HG03575 (cell line): ENCODE results near the gene OAT.

Experiments
- ATAC-seq: cut with Tn5 transposase; IDR thresholded peaks from one replicate; pipeline ENCODE4 v1.9.1; 2021; ENCODE audit not compliant: unreplicated experiment, insufficient number of reproducible peaks, low FRiP score; ENCODE audit errors: extremely low read depth

The OAT gene

DNA sequence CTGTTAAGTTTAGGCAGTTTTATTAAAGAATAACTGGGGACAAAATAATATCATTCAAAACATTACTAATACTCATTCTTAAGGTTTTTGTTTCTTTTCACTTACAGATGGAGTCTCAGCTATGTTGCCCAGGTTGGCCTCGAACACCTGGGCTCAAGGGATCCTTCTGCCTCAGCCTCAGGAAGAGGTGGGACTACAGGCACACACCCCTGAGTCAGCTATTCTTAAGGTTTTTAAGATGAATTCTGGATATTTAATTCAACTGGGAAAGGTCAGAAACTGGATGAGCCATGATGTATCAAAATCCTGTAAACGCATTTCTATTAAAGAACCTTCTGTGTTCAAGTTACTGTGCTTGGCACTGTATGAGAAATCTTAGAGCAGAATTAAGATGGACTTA is 3.5 kb downstream of the OAT start:
- no peak for ATAC-seq

DNA sequence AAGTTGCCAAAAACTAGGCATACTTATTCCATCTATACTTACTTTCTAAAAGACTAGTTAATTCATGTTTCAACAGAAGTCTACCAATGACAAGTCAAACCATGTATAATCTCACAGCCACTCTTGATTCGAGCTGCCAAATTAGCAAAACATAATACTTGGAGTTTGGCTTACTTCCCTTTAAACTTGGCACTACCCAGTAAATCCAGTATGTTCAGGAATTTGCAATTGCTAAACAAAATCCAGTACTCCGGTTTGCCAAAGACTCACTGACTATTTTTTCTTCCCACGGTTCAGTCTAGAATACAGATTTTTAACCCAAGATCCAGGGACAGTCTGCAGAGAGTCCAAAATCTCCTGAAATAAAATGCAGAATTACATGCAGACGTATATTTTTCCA is 4.6 kb downstream of the OAT start:
- ATAC-seq: no peak

DNA sequence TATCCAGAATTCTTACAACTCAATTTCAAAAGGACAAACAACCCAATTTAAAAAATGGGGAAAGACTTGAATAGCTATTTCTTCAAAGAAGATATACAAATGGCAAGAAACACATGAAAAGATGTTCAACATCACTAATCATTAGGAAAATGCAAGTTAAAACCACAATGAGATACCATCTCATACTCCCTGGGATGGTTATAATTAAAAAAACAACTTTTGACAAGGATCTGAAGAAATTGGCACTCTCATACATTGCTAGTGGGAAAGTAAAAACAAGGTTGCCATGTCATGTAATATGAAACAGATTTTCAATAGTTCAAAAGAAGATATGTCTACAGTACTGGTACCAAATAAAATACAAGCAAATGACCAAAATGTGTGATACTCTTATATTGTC is 9.0 kb downstream of the OAT start:
- no peak for ATAC-seq

DNA sequence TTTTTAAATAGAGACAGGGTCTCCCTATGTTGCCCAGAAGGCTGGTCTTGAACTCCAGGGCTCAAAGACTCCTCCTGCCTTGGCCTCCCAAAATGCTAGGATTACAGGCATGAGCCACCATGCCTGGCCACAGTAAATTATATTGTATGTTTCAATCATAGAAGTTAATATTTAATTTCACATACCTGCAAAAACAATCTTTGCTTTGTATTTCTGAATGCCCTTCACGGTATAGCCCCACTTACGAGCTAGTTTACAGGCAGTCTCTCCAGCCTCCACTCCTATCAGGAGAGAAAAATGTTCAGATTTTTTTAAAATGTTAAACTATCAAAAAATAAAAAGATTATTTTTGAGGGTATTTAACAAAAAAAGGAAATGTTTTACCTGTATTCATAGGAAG is 10.4 kb downstream of the OAT start:
- no peak for ATAC-seq

DNA sequence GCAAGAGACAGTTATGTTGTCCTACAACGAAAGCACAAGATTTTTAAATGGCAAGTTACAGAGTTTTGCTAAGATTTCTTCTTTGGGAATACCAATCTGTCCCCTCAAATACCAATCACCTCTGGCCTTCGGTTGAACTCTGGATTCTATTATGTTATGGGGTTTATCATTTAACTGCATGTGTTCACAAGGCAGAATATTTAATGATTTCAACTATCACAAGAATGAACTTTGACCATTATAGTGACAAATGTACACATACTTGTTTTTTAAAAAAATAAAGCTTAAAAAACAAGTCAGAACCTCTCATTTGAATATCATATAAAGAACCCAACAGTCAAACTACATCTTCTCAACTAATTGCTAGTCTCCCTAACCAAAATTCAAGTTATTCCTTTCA is 11.3 kb downstream of the OAT start:
- ATAC-seq: no peak

DNA sequence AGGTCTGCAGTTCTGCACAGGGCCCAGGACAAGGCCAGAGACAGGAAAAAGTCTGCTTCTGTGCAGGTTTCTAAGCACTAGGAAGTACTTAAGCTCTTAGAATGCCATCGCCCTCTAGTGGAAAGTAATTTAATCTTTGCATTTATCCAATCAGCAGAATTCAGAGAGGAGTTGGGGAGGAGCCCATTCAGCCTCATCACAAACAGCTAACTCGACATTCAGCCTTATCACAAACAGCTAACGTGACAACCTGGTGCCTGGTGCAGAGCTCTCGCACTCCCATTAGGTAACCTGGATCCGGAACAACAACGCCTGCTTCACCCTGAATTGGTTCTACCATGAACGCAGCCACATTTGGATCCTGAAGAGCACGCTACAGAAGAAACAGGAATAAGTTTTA is 15.2 kb downstream of the OAT start:
- ATAC-seq: no peak

DNA sequence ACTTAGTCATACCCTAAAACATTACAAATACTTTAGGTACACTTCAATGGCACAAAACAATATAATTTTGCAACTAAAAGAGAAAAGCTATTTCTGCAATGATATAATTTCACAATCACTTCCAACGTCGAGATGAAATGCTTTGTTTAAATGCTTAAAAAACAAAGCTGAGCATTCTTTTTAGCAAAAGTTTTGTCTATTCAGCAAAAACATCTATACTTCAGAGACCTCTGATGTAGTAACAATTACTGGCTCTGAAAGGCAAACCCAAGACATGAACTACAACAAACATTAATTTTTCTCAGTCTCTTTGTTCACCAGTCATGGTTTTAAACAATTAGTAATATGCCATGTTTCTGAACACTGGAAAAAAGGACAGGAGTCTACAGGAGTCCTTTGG is 16.4 kb downstream of the OAT start:
- no peak for ATAC-seq

DNA sequence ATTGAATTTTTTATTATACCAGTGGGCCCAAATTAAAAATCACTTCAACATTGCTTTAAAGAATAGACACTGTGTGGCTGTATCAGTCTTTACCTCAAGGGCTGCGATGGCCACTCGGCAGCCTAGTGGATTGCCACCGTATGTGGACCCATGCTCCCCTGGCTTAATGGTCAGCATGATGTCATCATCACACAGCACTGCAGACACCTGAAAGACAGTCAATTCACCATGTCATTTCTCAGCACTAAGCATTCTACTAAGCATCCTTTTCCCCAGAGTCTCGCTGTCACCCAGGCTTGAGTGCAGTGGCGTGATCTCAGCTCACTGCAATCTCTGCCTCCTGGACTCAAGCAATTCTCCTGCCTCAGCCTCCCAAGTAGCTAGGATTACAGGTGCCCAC is 17.1 kb downstream of the OAT start:
- ATAC-seq: no peak

DNA sequence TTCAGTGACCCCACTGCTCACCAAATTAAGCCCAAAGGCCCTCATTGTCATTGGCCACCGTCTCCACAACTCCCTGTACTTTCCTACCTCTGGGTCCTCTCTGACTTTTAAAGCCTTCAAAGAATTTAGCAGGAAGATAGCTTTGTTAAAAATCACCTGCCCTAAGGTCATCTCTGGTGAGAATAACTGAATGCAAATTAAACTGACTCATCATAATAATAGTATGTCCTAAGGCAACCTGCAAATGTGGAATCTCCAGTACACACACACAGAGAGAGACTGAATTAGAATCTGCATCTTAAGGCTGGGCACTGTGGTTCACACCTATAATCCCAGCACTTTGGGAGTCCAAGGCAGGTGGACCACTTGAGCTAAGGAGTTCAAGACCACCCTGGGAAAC is 24.1 kb downstream of the OAT start:
- no peak for ATAC-seq

DNA sequence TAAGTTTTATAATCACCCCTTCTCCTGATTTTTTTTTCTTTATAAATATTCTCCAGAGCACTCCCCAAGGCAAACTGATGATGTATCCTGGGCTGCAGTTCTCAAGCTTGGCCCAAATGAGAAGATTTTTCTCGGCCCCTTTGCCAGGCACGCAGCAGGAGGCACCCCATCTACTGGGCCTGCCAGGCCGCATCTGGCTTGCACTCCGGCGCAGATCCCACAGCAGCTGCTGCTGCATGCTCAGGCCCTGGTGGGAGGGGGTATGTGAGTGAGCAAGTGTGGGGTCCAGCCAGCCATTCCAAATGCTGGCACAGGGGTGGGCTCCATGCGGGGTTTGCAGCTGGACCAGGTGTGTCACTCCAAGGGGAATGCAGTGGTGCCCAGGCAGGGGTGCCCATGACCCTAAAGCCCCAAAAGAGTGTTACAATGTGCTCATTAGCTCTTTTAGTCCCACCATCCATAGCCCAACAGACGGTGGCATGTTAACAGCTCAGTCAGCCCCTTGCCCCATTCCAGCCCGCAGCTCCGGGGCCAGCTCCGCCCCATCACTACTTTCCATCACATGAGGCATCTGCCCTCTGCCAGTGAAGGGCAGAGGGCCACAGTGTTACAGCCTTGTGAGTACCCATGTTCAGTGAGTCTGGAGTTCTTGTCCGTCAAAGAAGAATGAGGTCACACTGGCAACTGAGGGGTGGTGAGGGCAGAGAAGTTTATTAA is 25.9 kb downstream of the OAT start:
- no peak for ATAC-seq

DNA sequence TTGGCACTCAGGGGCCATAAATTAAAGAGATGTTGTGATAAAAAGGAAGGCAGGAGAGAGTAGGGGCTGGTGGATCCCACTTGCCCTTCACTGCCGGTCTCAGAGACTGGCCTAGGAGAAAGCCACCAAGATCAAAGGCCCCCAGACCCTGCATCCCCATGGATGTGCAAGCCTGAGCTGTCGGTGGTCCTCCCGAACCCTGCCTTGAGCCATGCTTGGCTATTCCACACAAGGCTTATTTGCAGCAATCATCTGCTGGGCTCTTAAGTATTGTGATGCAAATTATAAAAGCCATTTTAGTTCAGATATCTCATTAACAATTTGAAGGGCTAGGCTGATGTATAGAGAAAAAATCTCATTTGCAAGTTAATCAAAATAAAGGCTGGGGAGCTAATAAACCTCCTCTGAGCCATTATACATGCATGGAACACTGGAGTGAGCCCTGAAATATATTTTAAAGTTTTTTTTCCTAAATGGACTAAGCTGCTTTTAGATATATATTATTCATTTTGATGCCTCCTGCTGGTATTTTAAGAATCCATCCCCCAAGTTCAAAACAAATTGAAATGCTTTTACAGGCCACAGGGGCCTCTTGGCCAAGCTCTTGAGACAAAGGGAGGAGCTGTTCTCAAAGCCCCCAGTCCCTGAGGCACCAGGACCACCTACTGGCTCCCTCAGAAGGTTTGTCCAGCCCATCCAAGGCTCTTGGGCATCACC is 28.1 kb downstream of the OAT start:
- no peak for ATAC-seq

DNA sequence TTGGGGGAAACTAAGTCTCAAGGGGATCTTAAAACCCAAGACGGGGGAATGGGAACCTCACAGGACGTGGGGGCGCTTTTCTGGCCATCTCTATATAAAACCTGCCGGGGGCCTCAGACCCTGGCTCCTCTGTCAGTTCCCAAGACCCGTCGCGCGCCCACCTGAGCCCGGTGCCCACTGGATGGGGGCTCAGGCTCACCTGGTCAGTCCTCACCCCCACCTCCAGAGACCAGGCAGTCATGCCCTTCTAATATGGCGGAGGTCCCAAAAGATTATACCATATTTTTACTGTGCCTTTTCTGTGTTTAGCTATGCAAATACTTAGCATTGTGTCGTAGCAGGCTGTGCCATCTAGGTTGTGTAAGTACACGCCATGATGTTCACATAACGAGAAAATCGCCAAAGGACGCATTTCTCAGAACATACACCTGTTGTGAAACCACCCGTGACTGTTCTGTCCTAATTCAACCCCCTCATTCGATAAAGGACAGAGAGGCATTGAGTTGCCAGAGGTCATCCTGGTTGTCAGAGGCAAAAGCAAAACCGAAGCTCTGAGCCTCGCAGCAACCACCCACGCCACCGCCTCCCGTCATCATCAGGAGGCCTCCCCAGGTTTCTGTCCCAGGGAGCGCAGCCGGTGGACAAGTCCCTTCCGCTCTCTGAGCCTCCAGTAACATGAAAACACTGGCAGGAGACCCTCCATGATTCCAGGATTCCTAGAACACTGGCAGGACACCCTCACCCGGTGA is 28.9 kb downstream of the OAT start:
- no peak for ATAC-seq

DNA sequence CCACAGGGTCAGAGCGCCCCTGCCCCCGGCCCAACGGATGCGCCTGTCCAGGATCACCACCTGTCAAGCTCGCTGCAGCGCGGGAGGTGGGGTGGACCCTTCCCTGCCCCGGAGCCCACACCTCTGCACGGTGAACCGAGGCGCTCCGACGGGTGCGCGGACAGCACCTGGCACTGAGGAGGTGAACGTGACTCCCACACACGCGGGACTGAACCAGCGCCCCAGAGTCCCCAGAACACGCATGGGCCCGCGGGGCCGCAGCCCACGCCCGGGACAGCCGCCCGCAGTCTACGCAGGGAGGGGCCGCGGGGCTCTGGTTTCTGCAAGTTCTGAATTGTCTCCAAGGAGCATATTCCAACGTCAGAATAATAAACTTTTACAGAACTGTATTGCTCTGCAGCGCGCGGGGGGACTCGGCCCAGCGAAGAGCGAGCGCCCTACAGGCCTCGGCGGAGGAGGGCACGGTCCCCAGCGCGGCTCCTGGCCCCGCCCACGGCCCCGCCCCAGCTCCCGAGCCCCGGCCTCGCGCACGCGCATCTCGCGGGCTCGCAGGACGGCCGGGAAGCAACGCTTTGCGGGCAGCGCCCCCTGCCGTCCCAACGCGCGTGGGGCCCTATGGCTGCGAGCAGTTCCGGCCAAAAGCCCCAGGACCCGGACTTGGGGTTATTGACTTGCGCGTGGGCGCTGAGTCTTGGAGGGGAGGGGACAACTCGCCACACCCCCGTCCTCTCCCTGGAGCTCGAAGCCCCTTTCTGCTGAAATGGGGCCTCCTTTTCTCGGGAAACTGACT is 29.7 kb downstream of the OAT start:
- ATAC-seq: no peak

DNA sequence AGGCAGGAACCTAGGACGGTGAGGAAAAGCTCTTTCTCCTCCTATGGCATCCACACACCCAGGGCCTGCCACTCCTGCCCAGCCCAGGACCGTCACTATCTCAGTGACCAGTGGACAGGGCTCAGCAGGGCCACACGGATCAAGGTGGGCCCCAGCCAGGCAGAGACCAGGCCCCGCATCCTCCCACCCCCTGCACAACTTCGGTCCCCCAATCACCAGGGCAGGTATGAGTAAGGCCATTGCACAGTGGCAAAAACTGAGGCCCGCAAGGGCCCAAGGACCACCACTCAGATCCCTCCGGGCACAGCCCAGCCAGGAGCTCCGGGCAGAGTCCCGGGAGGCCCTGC is 30.3 kb downstream of the OAT start:
- ATAC-seq: no peak

DNA sequence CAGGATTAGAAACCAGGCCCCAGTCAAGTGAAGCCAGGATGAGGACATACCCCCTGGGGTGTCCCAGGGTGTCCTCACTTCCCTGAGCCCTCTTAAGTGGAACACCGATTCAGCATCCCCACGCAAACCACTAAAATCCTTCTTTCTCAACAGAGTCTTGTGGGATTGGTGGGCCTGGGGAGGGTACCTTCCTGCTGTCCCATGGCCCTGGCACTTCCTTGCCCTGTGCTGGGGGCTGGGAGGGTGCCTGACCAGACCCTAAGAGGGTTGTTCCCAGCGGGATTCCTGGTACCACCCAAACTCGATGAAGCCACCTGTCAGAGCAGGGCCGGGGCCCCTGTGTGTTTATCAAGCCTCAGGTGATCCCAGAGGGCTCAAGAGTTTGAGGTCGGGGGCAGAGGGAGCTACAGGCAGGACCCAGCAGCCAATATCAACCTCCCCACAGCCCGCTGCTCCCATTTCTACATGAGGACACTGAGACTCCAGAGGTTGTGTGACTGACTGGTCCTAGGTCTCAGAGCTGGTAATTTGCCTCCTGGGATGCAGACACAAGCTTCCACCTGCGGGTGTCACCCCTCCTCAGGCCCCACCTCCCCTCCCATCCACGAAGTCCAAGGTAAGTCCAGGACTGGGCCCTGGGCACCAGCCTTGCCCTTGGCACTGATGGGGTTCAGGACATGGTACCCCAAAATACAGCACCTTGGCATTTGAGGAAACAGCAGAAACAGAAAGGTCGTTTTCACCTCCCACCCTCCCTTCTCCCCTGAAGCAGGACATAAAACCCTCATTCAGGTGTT is 31.4 kb downstream of the OAT start:
- ATAC-seq: no peak

DNA sequence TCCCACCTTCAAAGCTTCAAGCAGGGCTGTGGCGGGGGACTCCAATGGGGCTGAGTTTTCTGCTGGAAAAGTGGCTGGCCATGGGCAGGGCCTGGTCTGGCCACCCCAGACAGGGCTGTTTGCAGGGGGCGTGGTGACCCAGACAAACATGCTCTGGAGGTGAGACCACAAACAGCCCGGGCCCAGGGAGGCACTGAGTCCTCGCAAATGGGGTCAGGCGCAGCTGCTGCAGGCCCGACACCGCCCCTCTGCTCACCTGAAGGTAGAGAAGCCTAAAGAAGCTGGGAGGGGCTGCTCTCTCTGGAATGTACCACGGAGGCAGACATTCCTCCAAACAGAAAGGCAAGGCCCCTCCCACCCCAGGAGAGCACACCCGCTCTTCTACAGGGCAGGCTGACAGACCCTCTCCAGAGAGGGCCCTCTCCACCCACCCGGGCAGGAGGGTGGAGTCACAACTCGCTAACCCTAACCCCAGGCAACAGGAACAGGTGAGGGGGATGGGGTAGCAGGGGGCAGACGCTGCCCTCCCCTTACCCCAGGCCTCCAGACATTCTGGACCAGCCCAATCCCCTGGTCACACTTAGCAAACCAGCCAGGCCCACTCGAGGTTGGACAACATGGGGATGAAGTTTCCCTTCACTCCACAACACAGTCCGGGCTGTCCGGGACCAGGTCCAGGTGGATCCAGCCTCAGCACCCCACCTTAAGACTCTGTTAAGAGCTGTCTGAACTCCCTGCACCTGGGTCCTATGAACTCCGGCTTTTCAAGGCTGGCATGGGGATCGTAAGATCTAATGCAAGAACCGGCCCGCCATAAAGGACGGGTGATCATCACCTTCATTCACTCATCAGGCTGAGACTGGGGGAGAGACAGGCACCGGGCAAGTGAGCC is 32.3 kb downstream of the OAT start:
- no peak for ATAC-seq

DNA sequence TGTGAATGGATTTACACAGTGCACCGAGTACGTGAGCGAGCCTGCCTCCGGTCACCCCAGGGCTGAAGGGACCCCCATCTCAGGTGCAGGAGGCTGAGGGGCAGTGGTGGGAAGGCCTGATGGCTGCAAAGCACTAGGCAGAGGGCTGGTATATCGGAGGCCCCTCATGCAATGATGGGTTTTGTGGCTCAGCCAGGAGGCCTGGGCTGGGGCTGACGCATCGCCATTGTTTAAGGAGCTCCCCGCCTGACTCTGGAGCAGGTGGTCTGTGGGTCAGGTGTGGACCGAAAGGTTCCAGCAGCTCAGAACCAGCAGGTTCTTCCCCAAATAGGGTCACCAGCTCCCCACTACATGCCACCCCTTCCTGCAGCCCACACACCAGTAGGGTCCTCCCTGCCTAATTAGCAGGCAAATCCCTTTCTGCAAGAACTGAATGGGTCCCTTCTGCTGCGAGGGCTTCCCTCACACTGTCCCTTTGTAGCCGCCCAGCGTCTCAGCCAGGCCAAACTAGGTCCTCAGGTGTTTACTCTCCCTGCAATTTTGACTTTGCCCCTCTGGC is 33.0 kb downstream of the OAT start:
- no peak for ATAC-seq
